ENCODE measurements around the gene AMY1C.
"Not testable (repeated sequence)": the region's sequence is repeated elsewhere in the genome, so short reads cannot be mapped to it uniquely, and the experiment has no call there.

AMY1C gene

DNA sequence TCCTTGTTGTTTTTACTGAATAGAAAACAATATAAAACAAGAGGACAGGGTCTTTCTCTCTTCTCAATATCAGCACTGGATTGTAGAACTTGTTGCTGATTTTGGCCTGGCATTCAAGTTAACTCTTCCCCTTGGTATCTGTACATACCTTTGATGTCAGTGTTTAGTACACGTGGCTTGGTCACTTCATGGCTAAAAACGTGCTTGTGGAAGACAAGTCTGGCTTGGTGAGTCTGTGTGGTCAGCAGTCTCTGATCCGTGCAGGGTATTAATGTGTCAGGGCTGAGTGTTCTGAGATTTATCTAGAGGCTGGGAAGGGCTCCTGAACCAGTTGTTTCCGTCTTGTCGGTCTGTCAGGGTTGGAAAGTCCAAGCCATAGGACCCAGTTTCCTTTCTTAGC, at the start of gene AMY1C:
Gene AMY1C (plus strand): TSS at position 301 of the 400 bp plus-strand sequence. CDS start 572 bp downstream, outside the sequence.
- DNase-seq (ENCODE audit: low spot score) = not testable (repeated sequence)

DNA sequence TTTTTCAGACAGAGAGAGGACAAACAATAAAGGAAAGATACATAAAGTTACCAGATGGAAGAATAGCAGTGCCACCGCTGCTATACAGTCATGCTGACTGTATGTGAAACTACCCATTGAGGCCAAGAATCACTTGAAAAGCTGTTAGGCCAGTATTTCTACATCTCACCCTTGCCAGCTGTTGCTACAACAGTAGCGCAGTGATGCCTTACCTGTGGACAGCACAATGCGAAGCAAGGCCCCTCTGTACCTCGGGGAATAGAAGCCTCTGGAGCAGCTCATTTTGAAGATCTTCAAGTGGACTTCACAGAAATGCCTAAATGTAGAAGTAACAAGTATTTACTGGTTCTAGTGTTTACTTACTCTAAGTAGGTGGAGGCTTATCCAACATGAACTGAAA, 49.0 kb upstream of the AMY1C start:
- DNase-seq (ENCODE audit: low spot score) = not testable (repeated sequence)

DNA sequence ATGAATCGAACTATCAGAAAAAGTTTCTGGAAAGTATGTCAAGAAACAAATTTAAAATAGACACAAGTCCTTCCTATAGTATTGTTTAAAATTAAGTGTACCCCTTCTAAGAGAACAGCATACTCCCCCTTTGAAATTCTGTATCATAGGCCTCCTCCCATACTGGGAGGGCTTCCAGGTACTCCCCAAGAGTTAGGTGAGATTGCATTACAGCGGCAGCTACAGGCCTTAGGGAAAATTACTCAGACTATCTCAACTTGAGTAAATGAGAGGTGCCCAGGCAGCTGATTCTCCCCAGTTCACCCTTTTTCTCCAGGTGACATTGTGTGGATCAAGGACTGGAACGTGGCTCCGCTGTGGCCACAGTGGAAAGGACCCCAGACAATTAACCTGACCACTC, 48.4 kb upstream of the AMY1C start:
- DNase-seq (ENCODE audit: low spot score) = not testable (repeated sequence)

DNA sequence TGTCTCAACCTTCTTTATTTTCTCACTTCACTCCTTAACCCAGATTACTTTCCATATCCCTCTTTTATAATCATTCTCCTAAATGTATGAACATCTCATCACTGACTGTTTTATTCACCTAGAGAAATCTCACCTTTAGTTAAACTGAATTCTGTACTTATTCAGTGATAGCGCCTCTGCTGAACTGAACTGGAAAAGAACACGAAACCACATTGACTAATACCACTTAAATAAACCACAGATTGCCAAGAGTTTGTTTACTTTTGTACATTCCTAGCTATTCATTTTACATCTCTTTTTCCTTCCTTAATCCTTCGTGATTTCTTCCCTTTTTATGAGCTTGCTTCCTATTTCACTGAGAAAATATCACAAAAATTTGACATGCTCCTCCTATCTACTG, 42.0 kb upstream of the AMY1C start:
- DNase-seq (ENCODE audit: low spot score) = not testable (repeated sequence)

DNA sequence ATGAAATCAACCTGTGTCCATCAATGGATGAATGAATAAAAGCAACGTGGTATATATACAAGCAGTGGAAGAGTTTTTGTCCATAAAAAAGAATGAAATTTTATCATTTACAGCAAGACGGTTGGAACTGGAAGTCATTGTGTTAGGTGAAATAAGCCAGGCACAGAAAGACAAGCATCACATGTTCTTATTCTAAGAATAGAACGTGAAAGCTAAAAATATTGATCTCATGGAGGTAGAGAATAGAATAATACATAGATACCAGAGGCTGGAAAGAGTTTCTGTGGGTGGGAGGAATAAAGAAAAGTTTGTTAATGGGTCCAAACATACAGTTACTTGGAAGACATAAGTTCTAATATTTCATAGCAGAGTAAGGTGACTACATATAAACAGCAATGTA, 39.3 kb upstream of the AMY1C start:
- DNase-seq (ENCODE audit: low spot score) = not testable (repeated sequence)

DNA sequence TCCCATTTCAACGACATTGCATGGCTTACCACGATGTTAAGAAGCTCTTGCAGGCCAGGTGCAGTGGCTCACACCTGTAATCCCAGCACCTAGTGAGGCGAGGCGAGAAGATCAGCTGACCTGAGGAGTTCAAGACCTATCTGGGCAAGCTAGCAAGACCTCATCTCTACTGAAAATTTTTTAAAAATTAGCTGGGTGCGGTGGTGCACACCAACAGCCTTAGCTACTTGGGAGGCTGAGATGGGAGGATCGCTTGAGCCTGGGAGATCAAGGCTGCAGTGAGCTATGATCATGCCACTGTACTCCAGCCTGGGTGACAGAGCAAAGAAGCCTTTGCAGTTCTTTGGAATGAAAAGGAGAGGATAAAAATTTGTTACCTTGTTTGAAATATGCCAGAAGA, 32.3 kb upstream of the AMY1C start:
- DNase-seq (ENCODE audit: low spot score) = not testable (repeated sequence)

DNA sequence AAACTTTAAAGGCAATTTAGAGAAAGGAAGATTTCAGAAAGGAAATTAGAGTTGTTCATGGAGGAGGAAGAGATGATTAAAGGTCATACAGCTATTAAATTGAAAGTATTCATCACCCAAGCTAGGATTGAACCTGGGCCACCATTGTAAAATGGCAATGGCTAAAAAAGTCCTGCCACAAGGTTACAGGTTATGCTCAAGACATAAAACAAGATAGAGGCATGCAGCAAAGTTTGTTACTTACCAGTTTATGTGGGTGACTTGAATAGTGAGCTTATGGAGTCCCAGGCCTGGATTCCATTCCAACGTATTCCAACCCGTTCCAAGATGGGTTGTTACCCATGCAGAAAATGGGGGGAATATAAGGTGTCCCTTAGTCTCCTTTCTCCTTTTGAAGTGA, 28.2 kb upstream of the AMY1C start:
- not testable (repeated sequence) for DNase-seq (ENCODE audit: low spot score)

DNA sequence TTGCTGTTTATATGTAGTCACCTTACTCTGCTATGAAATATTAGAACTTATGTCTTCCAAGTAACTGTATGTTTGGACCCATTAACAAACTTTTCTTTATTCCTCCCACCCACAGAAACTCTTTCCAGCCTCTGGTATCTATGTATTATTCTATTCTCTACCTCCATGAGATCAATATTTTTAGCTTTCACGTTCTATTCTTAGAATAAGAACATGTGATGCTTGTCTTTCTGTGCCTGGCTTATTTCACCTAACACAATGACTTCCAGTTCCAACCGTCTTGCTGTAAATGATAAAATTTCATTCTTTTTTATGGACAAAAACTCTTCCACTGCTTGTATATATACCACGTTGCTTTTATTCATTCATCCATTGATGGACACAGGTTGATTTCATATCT, 14.4 kb upstream of the AMY1C start:
- not testable (repeated sequence) for DNase-seq (ENCODE audit: low spot score)

DNA sequence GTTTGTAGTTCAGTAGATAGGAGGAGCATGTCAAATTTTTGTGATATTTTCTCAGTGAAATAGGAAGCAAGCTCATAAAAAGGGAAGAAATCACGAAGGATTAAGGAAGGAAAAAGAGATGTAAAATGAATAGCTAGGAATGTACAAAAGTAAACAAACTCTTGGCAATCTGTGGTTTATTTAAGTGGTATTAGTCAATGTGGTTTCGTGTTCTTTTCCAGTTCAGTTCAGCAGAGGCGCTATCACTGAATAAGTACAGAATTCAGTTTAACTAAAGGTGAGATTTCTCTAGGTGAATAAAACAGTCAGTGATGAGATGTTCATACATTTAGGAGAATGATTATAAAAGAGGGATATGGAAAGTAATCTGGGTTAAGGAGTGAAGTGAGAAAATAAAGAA, 11.7 kb upstream of the AMY1C start:
- not testable (repeated sequence) for DNase-seq (ENCODE audit: low spot score)

DNA sequence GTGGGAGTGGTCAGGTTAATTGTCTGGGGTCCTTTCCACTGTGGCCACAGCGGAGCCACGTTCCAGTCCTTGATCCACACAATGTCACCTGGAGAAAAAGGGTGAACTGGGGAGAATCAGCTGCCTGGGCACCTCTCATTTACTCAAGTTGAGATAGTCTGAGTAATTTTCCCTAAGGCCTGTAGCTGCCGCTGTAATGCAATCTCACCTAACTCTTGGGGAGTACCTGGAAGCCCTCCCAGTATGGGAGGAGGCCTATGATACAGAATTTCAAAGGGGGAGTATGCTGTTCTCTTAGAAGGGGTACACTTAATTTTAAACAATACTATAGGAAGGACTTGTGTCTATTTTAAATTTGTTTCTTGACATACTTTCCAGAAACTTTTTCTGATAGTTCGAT, 5.2 kb upstream of the AMY1C start:
- not testable (repeated sequence) for DNase-seq (ENCODE audit: low spot score)

DNA sequence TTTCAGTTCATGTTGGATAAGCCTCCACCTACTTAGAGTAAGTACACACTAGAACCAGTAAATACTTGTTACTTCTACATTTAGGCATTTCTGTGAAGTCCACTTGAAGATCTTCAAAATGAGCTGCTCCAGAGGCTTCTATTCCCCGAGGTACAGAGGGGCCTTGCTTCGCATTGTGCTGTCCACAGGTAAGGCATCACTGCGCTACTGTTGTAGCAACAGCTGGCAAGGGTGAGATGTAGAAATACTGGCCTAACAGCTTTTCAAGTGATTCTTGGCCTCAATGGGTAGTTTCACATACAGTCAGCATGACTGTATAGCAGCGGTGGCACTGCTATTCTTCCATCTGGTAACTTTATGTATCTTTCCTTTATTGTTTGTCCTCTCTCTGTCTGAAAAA, 4.7 kb upstream of the AMY1C start:
- DNase-seq (ENCODE audit: low spot score) = not testable (repeated sequence)

DNA sequence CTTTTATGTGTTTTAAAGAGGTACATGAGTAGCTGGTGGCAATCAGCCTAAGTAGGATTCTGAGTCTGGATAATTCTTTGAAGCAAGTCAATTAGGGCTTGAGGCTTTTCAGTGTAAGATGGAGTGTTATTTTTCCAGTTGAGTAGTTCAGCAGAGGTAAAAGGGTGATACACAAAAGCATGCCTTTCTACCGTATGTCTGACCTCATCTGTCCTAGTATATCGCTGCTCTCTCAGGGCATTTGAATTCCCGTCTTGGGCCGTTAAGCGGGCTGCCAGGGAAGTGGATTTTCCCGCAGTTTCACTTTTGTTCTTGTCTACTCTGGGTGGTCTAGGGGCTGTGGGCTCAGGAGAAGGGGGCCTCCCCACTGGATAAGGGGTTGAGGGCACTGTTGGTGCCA, 1.4 kb upstream of the AMY1C start:
- DNase-seq (ENCODE audit: low spot score) = not testable (repeated sequence)

DNA sequence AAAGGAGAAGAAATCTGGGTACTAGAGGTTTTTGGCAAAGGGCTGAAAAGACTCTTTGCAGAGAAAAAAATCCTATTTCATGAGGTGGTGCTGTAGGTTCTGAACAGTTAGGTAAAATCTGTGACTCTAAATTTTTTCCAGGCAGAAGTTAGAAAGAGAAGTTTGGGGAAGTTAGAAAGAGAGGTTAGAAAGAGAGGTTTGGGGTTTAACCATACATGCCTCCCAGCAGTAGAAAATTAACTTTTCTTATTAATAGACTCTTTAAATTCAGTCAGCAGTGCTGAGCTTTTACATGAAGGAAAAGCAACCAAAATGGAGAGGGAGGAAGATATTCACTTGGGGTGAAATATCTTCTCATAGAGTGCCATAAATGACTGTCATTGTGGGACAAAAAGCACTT, 12.2 kb downstream of the AMY1C start:
- DNase-seq (ENCODE audit: low spot score) = no peak

DNA sequence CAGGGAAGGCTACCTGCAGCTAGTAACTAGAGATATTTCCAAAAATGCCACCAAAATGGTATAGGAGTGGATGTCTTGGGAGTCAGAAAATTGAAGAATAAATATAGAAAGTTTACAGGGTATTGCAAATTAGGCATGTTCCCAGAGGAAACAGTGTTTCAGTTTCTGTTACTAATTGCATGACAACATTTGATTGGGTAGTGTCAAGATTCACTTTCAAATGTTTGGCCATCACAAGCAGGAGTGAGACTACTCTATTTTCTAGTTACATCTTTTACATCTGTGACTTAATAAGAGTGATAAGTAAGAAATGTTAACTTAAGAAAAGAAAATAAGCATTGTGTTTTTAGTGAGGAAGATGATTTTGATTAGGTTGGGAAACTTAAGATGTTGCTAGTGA, 30.2 kb downstream of the AMY1C start:
- DNase-seq (ENCODE audit: low spot score) = no peak

DNA sequence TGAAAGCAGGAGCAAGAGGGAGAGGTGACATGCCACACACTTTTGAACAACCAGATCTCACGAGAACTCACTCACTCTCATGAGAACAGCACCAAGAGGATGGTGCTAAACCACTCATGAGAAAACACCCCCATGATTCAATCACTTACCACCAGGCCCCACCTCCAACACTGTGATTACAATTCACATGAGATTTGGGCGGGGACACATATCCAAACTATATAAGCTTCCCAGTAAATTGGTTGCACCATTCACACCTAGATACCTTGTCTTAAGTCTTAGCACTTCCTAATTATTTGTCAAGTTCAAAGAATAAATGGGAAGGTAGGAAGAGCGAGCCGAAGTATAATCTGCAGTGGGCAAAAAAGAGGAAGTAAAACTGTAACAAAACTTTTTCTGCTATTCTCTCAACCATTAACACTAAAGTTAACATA, 34.3 kb downstream of the AMY1C start:
- no peak for DNase-seq (ENCODE audit: low spot score)

DNA sequence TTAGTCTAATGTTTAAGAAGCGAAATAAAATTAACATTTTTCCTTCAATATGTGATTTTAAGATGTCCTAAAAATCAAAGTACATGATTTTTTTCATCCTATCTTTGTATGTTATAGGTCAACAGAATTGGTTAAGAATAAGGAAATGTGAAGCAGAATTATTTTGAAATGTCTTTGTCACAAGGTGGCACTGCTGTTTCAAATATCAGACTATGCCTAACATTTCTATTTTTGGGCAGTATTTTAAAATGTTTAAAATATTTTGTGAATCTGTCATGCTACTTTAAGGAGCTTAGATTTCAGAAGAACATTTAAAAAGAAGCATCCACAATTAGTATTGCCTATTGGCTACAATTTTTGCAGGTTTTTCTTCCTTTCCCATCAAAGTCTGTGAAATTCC, 38.7 kb downstream of the AMY1C start:
- peak; percentile 16 for DNase-seq (ENCODE audit: low spot score)

DNA sequence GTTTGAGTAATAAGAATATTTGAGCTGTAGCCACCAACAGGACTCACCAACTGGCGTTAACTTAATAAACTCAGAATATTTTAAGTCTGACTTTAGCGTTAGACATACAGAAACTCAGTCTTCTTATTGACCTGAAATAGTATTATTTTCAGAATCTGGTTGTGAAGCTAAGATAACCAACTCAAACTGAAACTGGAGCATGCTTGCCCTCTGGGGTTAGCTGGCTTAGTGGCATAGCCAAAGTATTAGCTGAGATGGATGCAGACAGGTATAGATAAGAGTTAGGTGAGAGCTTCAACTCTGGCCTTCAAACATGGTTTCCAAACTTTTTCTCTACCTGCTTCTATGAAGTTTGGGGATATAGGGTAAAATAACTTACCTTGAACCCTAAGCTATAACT, 40.5 kb downstream of the AMY1C start:
- DNase-seq (ENCODE audit: low spot score) = no peak
